IMR-90 (cell line): Measurements from ENCODE around the gene R3HDM2. TPM values are rescaled to one million over a fixed set of nuclear protein-coding genes. Genes with fewer than 3 reads are reported as not detected.

ENCODE experiments used
- ATAC-seq: fragments of 200-7000 bp; cut with Tn5 transposase; 2 replicates; pipeline ENCODE4 v1.9.1; 2020; ENCODE audit warnings: low read depth, mild to moderate bottlenecking, moderate library complexity
- BruUV-seq: library from RNA; stranded (reverse); fragments of 400-500 nt; replicated peaks from 2 replicates; lab custom pipeline; 2021; lab: Mats Ljungman, UMichigan
- CTCF ChIA-PET: fragments of 300-600 bp; formaldehyde crosslinking; extraction: SDS; loops from one replicate; lab custom pipeline; 2021; ENCODE audit warnings: antibody characterized with exemption; lab: Yijun Ruan, JAX
- POLR2A ChIA-PET: fragments of 300-600 bp; sonication (Branson Sonifier 250); formaldehyde crosslinking; loops from one replicate; lab custom pipeline; 2022; ENCODE audit warnings: antibody characterized with exemption; ENCODE audit not compliant: unreplicated experiment; lab: Charles Lee
- DNase-seq: peaks from one replicate; pipeline ENCODE4 v3.0.0; 2013
- H2AFZ ChIP-seq: replicated peaks from 2 replicates; pipeline ENCODE3; 2013; ENCODE audit warnings: low read length, mild to moderate bottlenecking; ENCODE audit not compliant: poor library complexity
- H2AK5ac ChIP-seq: 2 replicates; pipeline ENCODE4 v1.6.1; 2013; ENCODE audit warnings: low read depth, low read length, inconsistent platforms
- H2AK9ac ChIP-seq: replicated peaks from 2 replicates; pipeline ENCODE3; 2013; ENCODE audit warnings: mild to moderate bottlenecking, low read depth, low read length, moderate library complexity; ENCODE audit not compliant: poor library complexity
- H2BK120ac ChIP-seq: 2 replicates; pipeline ENCODE4 v1.6.1; 2013; ENCODE audit warnings: low read depth, low read length, inconsistent platforms
- H2BK15ac ChIP-seq: 3 replicates; pipeline ENCODE4 v1.6.1; 2013; ENCODE audit warnings: low read depth, low read length, inconsistent platforms
- H2BK20ac ChIP-seq: 2 replicates; pipeline ENCODE4 v1.6.1; 2013; ENCODE audit warnings: low read depth, mild to moderate bottlenecking, inconsistent platforms, low read length, moderate library complexity
- H2BK5ac ChIP-seq: 2 replicates; pipeline ENCODE4 v1.6.1; 2013; ENCODE audit warnings: mild to moderate bottlenecking, low read depth, low read length, inconsistent platforms; ENCODE audit not compliant: poor library complexity, severe bottlenecking
- H3K14ac ChIP-seq: replicated peaks from 2 replicates; pipeline ENCODE4 v1.6.1; 2013; ENCODE audit warnings: low read depth, low read length, inconsistent platforms
- H3K18ac ChIP-seq: 2 replicates; pipeline ENCODE4 v1.6.1; 2013; ENCODE audit warnings: low read depth, low read length, control low read depth
- H3K23ac ChIP-seq: 2 replicates; pipeline ENCODE4 v1.6.1; 2013; ENCODE audit warnings: low read depth, low read length, inconsistent platforms
- H3K27ac ChIP-seq: 2 replicates; pipeline ENCODE4 v1.5.1; 2013; ENCODE audit warnings: mild to moderate bottlenecking, control low read depth, low read length; ENCODE audit not compliant: insufficient read depth
- H3K27me3 ChIP-seq: 2 replicates; pipeline ENCODE4 v1.6.1; 2013; ENCODE audit warnings: low read length; ENCODE audit not compliant: control insufficient read depth, insufficient read depth
- H3K36me3 ChIP-seq: 2 replicates; pipeline ENCODE4 v1.6.1; 2013; ENCODE audit warnings: low read length, mixed read lengths; ENCODE audit not compliant: control insufficient read depth, insufficient read depth
- H3K4ac ChIP-seq: 2 replicates; pipeline ENCODE4 v1.6.1; 2013; ENCODE audit warnings: low read depth, low read length, inconsistent platforms
- H3K4me1 ChIP-seq: 2 replicates; pipeline ENCODE4 v1.6.1; 2013; ENCODE audit warnings: low read length, mixed read lengths; ENCODE audit not compliant: control insufficient read depth, insufficient read depth
- H3K4me2 ChIP-seq: 2 replicates; pipeline ENCODE4 v1.6.1; 2013; ENCODE audit warnings: low read depth, mild to moderate bottlenecking, control low read depth, low read length, moderate library complexity
- H3K4me3 ChIP-seq: 2 replicates; pipeline ENCODE4 v1.5.1; 2013; ENCODE audit warnings: low read depth, mild to moderate bottlenecking, control low read depth, low read length, moderate library complexity; ENCODE audit not compliant: insufficient read depth
- H3K56ac ChIP-seq: 2 replicates; pipeline ENCODE4 v1.6.1; 2013; ENCODE audit warnings: low read length, inconsistent platforms; ENCODE audit not compliant: insufficient read depth; ENCODE audit errors: extremely low read depth
- H3K79me1 ChIP-seq, 2 experiments: 2 replicates each; pipeline ENCODE4 v1.6.1; 2013; ENCODE audit warnings: low read length in 2 of 2, inconsistent platforms in 1 of 2, low read depth in 1 of 2
- H3K9ac ChIP-seq: 2 replicates; pipeline ENCODE4 v1.6.1; 2013; ENCODE audit warnings: low read depth, low read length, control low read depth
- H3K9me1 ChIP-seq: 2 replicates; pipeline ENCODE4 v1.6.1; 2013; ENCODE audit warnings: low read length, inconsistent platforms; ENCODE audit not compliant: insufficient read depth
- H3K9me3 ChIP-seq: 2 replicates; pipeline ENCODE4 v1.6.1; 2013; ENCODE audit warnings: low read length; ENCODE audit not compliant: control insufficient read depth, insufficient read depth
- H4K20me1 ChIP-seq: 2 replicates; pipeline ENCODE4 v1.6.1; 2013; ENCODE audit warnings: low read length, inconsistent platforms; ENCODE audit not compliant: insufficient read depth
- H4K5ac ChIP-seq: 2 replicates; pipeline ENCODE4 v1.6.1; 2013; ENCODE audit warnings: mild to moderate bottlenecking, low read depth, low read length, control low read depth
- H4K8ac ChIP-seq, 2 experiments: 2 replicates each; pipeline ENCODE4 v1.6.1; 2013; ENCODE audit warnings: low read depth in 2 of 2, low read length in 2 of 2, control low read depth in 1 of 2, inconsistent platforms in 1 of 2
- H4K91ac ChIP-seq: 2 replicates; pipeline ENCODE4 v1.6.1; 2013; ENCODE audit warnings: low read depth, low read length, inconsistent platforms; ENCODE audit not compliant: insufficient read depth
- BHLHE40 ChIP-seq: fragments of 150-350 bp; IDR thresholded peaks from 2 replicates; pipeline ENCODE4 v1.6.1; 2016; ENCODE audit warnings: mild to moderate bottlenecking, low read depth, low read length
- CEBPB ChIP-seq: IDR thresholded peaks from 2 replicates; pipeline ENCODE4 v1.6.1; 2012; ENCODE audit warnings: low read depth, low read length, improper control_type of control experiment
- CHD1 ChIP-seq: IDR thresholded peaks from 2 replicates; pipeline ENCODE4 v1.6.1; 2012; ENCODE audit warnings: low read depth, low read length, improper control_type of control experiment
- CTCF ChIP-seq: conservative IDR thresholded peaks from 2 replicates; pipeline ENCODE4 v1.5.1; 2012; ENCODE audit warnings: mild to moderate bottlenecking, low read depth, low read length, improper control_type of control experiment
- ELK1 ChIP-seq: fragments of 150-350 bp; IDR thresholded peaks from 2 replicates; pipeline ENCODE4 v1.6.1; 2016; ENCODE audit warnings: low read depth, mild to moderate bottlenecking, low read length, moderate library complexity, borderline replicate concordance
- FOS ChIP-seq: fragments of 150-350 bp; IDR thresholded peaks from 2 replicates; pipeline ENCODE4 v1.6.1; 2016; ENCODE audit warnings: low read depth, low read length
- MAFK ChIP-seq: IDR thresholded peaks from 2 replicates; pipeline ENCODE4 v1.6.1; 2012; ENCODE audit warnings: low read depth, low read length, improper control_type of control experiment
- MAZ ChIP-seq: IDR thresholded peaks from 2 replicates; pipeline ENCODE4 v1.6.1; 2012; ENCODE audit warnings: low read depth, mild to moderate bottlenecking, low read length, improper control_type of control experiment, moderate library complexity, borderline replicate concordance
- MXI1 ChIP-seq: IDR thresholded peaks from 2 replicates; pipeline ENCODE4 v1.6.1; 2012; ENCODE audit warnings: low read depth, mild to moderate bottlenecking, low read length, moderate library complexity, borderline replicate concordance
- NFE2L2 ChIP-seq: fragments of 150-350 bp; IDR thresholded peaks from 2 replicates; pipeline ENCODE4 v1.6.1; 2016; ENCODE audit warnings: low read depth, mild to moderate bottlenecking, low read length
- POLR2A ChIP-seq: IDR thresholded peaks from 2 replicates; pipeline ENCODE4 v1.6.1; 2012; ENCODE audit warnings: mild to moderate bottlenecking, low read depth, low read length
- RAD21 ChIP-seq: IDR thresholded peaks from 2 replicates; pipeline ENCODE4 v1.6.1; 2012; ENCODE audit warnings: low read length, improper control_type of control experiment
- RCOR1 ChIP-seq: IDR thresholded peaks from 2 replicates; pipeline ENCODE4 v1.6.1; 2012; ENCODE audit warnings: mild to moderate bottlenecking, low read length, improper control_type of control experiment; ENCODE audit not compliant: insufficient replicate concordance
- RFX5 ChIP-seq: IDR thresholded peaks from 2 replicates; pipeline ENCODE4 v1.8.0; 2012; ENCODE audit warnings: low read depth, mild to moderate bottlenecking, low read length, moderate library complexity
- SMC3 ChIP-seq: fragments of 150-350 bp; IDR thresholded peaks from 2 replicates; pipeline ENCODE4 v1.6.1; 2016; ENCODE audit warnings: low read depth, mild to moderate bottlenecking, antibody characterized with exemption, low read length, moderate library complexity
- USF2 ChIP-seq: fragments of 150-350 bp; IDR thresholded peaks from 2 replicates; pipeline ENCODE4 v1.6.1; 2017; ENCODE audit warnings: mild to moderate bottlenecking, antibody characterized with exemption, low read length, low read depth
- WGBS, 2 experiments: methylation state at CpG; one replicate each; pipeline versions ENCODE4 v1.1.5 to v1.1.7; 2013; ENCODE audit warnings: missing lambda C conversion rate in 2 of 2; ENCODE audit not compliant: insufficient read length in 1 of 2; ENCODE audit errors: extremely low coverage in 2 of 2; 5-methylcytosine and 5-hydroxymethylcytosine counted together
- dilution Hi-C: fragments of 300-500 bp; cut with HindIII; formaldehyde crosslinking; loops from one replicate; pipeline ENCODE4 v1.14.3; 2018; ENCODE audit warnings: low sequenced_read_pairs; ENCODE audit not compliant: unreplicated experiment
- in situ Hi-C: fragments of 300-500 bp; cut with MboI; formaldehyde crosslinking; loops from 3 replicates; pipeline ENCODE4 v1.14.3; 2019; ENCODE audit warnings: low sequenced_read_pairs, inconsistent platforms, mixed read lengths
- intact Hi-C: fragments of 100-400 bp; cut with micrococcal nuclease; formaldehyde crosslinking; loops from 2 replicates; pipeline ENCODE4 v1.10.0; 2022
- polyA plus RNA-seq, 3 experiments: library from polyadenylated mRNA; depleted of rRNA; stranded (reverse); fragments of >200 nt; gene quantifications; 2 replicates each; pipeline ENCODE4 v1.2.3, GENCODE V29; 2012; ENCODE audit warnings: low replicate concordance in 1 of 3
- total RNA-seq: library from RNA; depleted of rRNA; stranded (reverse); fragments of >200 nt; gene quantifications from 2 replicates; pipeline ENCODE4 v1.2.3, GENCODE V29; 2012

The R3HDM2 gene
- total and polyA plus RNA-seq, 2 of the 4 experiments (the other 2 are of a cell fraction), result 7.5 to 28.4 TPM

- H2AFZ ChIP-seq, result no peak overlapping the region
- intact Hi-C loops (no loop called here), dilution Hi-C loops (no loop called here), in situ Hi-C loops (no loop called here)
- no peak overlapping the region for H3K14ac ChIP-seq
- BruUV-seq, result no TSS peak
- H4K8ac ChIP-seq, result no peak overlapping the region
- no peak overlapping the region for H3K9ac ChIP-seq
- H3K4me2 ChIP-seq, result no peak overlapping the region
- H3K9me3 ChIP-seq, result no peaks in the 10 kb centered on the region
- no peaks in the 10 kb centered on the region for H3K27me3 ChIP-seq
- 80% methylated on average over 1 of the region's 2 CpGs; no CpG with 5 or more reads in 1 of the 2 experiments for WGBS, 2 experiments
- H3K18ac ChIP-seq, result no peak overlapping the region
- H2BK120ac ChIP-seq, result no peak overlapping the region
- TF ChIP-seq CEBPB (no peak), CHD1 (no peak), RFX5 (no peak), POLR2A (no peak), RCOR1 (no peak), MAZ (no peak), CTCF (no peak), MAFK (no peak), NFE2L2 (no peak), USF2 (no peak), RAD21 (no peak), MXI1 (no peak), ELK1 (no peak), SMC3 (no peak), BHLHE40 (no peak), FOS (no peak)
- no peak overlapping the region for H4K91ac ChIP-seq
- peaks cover 20% of the 10 kb centered on the region; the same call in 1 of the 2 replicates for H4K20me1 ChIP-seq
- no peak overlapping the region for H3K4me3 ChIP-seq
- H3K56ac ChIP-seq, result no peak overlapping the region
- no peak overlapping the region for H2AK5ac ChIP-seq
- no peak for DNase-seq
- peaks cover 42 to 70% of the 10 kb centered on the region in 2 experiments for H3K79me1 ChIP-seq
- H3K27ac ChIP-seq, result no peak overlapping the region
- H2BK15ac ChIP-seq, result no peak overlapping the region
- no peak overlapping the region for H4K5ac ChIP-seq
- no peak overlapping the region for H3K4ac ChIP-seq
- no peak overlapping the region for H2BK20ac ChIP-seq
- POLR2A ChIA-PET, result no interaction called here
- H3K9me1 ChIP-seq, result peaks cover 2% of the 10 kb centered on the region; the same call in 1 of the 2 replicates
- peaks cover 9% of the 10 kb centered on the region for H3K36me3 ChIP-seq
- CTCF ChIA-PET, result interaction anchor here (1.1 kb wide), 1 partner anchor 31 kb away, joined by 4 read pairs; no protein-coding TSS in a partner anchor
- no peak overlapping the region for H2AK9ac ChIP-seq
- H3K4me1 ChIP-seq, result 0 out of 2 replicates have a peak, but pooled peaks cover 2% of the 10 kb centered on the region
- no peak for ATAC-seq
- no peak overlapping the region for H3K23ac ChIP-seq
- H2BK5ac ChIP-seq, result no peak overlapping the region
These were observed 11.3 kb downstream of the R3HDM2 start for GRCh38 chr12:57419495-57419894.
